Amniotic stem cell (primary cell): ENCODE measurements around the gene CNNM3.
"Not testable (repeated sequence)": the region's sequence is repeated elsewhere in the genome, so short reads cannot be mapped to it uniquely, and the experiment has no call there.

Experiments used
- DNase-seq: peaks from one replicate; lab custom pipeline; 2025; lab: John Stamatoyannopoulos, UW

The CNNM3 gene

DNA sequence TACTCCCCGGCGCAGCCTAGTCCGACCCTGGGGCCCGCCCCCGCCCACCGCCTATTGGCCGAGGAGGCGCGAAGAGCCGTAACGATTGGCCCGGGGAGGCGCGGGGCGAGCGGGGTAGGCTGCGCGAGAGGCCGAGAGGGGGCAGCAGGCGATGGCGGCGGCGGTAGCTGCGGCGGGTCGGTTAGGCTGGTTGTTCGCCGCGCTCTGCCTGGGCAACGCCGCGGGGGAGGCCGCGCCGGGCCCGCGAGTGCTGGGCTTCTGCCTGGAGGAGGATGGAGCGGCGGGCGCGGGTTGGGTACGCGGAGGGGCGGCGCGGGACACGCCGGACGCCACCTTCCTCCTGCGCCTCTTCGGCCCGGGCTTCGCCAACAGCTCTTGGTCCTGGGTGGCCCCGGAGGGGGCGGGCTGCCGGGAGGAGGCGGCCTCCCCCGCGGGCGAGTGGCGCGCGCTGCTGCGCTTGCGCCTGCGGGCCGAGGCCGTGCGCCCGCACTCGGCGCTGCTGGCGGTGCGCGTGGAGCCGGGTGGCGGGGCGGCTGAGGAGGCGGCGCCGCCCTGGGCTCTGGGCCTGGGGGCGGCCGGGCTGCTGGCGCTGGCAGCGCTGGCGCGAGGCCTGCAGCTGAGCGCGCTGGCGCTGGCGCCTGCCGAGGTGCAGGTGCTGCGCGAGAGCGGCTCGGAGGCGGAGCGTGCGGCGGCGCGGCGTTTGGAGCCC is at the start of gene CNNM3:
TSS of gene CNNM3 (plus strand) at position 142 of the 709 bp plus-strand sequence. CDS start at position 152, 10 bp downstream.
- peak; percentile 84 for DNase-seq

DNA sequence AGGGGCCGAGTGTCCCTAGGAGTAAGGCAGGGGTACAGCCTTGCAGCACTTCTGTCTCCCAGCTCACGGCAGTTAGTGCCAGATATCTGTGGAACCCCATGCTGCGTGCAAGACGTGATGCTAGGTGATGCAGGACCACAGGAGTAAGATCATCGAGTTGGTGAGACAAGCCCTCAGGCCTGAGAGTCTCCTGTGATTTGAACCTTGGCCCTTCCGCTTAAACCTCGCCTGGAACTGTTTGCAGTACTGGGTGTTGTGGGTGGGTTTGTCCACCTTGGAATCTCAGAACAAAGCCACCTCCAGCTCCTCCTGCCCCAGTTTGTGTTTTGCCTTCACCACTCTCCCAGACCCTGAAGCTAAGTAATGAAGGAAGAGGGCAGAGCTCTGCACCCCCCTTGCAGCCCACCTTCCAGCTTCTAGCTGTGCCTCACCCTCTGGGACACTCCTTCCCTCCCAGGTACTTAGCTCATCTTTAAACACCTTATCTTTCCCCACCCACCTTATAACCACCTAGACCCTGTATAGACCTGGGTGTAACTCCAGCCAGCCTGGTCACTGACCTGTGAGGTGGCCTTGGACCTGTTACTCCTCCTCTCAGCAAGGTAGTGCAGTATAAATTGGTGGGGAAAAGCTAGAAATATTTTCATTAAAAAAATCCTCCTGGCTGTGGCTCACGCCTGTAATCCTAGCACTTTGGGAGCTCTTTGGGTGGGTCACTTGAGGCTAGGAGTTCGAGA is 48.8 kb upstream of the CNNM3 start:
- no peak for DNase-seq

DNA sequence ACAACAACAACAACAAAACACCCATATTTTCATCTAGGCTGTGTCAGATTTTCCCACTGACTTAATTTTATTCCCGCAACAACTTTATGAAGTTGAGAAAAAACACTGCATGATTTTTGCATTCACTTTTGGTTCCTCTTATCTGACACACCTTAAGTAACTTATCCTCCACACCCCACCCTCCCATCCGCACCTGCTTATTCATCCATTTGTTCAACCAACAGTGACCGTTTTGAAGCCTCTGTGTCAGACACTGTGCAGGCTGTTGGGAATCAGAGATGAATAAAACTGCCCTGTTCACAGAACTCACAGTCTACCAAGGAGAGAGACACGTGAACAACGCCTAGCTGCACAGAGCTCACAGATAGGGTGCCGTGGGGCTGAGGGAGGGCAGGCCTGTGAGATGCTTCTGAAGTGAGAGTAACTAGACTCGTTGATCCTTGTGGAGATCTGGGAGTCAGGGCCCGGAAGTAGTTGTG is 47.9 kb upstream of the CNNM3 start:
- no peak for DNase-seq

DNA sequence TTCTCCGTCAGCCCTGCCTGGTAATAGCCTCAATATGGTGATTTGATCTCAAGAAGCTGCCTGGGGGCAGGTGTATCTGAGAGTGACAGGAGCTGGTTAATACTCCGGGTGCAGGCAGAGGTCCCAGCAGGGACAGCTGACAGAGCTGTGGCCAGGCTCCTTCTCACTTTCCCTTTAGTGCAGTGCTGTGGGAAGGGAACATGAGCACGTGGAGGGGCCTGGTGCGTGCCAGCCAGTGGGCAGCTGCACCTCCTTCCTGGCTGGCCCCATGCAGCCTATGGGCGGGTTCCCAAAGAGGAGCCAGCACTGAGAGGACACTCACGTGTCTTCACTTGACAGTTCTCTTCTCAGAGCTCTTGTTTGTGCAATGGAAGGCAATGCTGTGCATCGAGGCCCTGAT is 46.3 kb upstream of the CNNM3 start:
- no peak for DNase-seq

DNA sequence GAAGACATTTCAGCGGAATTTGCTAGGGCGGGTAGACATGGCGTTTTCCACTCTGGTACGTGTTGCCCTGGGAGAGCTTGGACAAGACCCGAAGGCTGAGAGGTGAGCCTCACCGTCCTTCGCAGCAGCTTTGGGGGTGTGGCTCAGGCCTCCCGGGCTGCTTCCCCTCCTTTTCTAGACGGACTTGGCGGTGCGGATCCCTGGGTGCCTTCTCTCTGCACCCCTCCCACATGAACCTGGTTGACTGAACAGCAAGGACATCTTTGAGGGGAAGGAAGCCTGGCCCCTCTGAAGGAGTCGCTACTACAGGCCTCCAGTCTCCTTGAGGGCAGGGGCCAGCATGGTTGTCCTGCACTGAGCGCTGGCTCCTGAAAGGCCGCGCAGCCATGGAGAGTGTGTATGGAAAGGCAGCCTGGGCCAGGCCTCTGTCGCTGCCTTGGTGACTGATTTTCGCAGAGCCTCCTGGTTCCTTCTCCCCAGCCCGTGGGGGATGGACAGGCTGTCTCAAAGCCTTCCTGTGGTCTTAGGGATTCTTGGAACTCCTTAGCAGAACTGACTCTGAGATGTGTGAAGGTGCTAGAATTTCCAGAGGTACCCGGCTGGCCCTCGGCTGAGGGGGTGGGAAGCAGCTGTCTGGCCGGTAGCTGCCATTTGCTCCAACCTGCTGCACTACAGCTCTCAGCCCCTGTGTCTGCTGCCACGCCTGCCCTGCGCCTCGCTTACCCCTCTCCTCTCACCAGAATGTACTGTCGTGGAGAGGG is 45.4 kb upstream of the CNNM3 start:
- DNase-seq = no peak

DNA sequence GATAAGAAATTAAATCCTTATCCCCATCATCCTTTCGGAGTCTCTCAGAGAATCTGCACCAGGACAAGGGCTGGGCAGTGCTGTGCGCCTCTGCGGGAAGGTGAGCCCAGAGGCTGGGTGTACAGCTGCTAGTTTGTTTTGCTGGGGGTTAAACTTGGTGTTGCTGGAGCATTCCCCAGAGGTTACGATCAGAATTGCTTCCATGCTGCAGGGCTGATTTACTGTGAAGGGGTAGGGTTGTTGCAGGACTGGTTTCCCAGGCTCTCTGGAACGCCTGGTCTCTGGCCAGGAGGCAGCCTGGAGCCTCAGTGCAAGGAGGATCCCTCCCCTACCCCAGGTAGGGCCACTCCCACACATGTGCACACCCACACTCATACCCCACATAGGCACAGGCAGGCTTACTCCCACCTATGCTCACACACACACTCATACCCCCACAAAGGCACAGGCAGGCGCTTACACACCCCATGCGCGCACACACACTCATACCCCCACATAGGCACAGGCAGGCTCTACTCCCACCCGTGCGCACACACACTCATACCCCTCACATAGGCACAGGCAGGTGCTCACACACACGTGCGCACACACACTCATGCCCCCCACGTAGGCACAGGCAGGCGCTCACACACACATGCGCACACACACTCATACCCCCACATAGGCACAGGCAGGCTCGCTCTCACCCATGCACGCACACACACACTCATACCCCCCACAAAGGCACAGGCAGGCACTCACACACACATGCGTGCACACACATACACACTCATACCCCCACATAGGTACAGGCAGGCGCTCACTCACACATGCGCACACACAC is 44.1 kb upstream of the CNNM3 start:
- no peak for DNase-seq

DNA sequence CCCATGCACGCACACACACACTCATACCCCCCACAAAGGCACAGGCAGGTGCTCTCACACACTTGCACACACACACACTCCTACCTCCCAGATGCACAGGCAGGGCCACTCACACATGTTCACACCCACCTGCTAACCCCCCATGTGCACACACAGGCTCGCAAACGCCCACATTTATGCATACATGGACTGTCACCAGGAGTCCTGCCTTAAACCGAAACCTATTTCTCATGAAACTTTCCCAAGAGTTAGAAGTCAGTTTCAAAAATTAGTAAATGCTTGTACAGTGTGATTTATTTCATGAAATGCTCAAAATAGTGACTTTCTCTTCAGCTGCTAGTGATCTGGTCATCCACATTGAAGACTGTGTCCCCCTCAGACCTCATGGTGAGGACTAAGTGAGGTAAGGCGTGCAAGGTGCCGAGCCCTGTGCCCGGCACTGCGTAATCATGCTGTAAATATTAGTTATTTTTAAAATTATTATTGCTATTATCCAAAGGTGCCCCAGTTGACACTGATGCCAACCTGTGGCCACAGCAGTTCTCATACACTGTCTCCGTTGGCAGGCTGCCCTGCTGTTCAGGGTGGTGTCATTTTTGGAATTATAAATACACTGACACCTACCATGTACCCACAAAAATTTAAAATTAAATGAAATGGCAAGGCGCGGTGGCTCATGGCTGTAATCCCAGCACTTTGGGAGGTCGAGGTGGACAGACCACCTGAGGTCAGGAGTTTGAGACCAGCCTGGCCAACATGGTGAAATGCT is 43.0 kb upstream of the CNNM3 start:
- DNase-seq = no peak

DNA sequence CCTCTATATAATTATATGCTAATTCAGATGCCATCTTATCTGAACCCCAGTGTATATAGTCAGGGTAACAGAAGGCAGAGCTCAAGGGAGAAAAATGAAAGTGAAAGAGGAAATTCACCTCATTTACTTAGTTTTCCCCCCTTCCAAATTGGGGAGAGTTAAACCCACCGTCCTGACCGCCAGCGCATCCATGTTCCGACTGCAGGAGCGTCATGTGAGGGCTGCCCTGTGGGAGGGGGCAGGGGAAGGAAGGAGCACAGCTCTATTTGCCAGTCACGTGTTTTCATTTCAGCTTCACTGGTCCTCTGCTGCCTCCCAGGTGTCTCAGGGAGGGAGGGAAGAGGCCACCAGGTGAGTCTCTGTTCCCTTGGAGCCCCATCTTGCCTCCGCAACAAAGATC is 42.1 kb upstream of the CNNM3 start:
- no peak for DNase-seq

DNA sequence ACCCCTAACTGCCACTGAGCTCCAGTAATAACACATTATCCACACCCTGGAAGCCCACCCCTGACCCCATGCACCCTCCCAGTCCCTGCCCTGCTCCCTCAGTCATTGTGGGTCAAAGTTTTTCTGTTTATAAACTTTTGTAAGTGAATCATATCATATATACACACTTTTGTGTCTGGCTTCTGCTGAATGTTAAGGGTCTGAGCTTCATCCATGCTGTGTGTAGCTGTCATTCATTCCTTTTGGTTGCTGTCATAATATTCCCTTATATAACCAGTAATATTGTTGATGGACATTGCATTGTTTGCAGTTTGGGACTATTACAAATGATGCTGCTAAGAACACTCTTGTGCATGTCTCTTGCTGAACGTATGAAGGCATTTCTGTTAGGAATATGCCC is 40.9 kb upstream of the CNNM3 start:
- DNase-seq = no peak

DNA sequence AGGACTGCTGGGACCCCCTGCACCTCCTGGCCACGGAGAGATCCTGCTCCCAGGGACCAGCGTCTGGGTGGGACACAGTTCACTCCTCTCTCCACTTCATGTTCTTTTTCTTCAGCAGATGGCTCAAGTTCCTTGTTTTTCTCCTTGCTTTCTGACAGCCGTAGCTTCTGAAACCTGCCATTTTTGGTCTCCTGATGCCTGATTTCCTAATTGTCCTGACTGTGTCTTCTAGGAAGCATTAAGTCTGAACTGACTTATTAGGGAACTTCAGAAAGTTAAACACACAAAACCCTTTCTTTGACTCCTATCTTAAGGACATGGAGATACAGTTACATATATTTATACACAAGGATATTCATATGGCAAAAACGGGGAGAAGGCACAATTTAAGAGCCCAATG is 32.7 kb upstream of the CNNM3 start:
- DNase-seq = no peak

DNA sequence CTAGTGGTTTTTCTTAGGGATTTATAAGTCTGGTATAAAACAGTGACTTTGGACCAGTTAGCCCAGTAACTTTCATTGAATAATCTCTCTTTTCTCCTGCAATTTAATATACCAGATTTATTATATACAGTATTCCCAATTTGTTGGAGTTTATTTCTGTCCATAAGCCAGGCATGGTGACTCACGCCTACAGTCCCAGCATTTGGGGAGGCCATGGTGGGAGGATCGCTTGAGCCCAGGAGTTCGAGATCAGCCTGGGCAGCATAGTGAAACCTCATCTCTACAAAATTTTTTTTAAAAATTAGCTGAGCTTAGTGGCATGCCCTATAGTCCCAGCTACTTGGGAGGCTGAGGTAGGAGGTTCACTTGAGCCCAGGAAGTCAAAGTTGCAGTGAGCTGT is 28.7 kb upstream of the CNNM3 start:
- DNase-seq = no peak

DNA sequence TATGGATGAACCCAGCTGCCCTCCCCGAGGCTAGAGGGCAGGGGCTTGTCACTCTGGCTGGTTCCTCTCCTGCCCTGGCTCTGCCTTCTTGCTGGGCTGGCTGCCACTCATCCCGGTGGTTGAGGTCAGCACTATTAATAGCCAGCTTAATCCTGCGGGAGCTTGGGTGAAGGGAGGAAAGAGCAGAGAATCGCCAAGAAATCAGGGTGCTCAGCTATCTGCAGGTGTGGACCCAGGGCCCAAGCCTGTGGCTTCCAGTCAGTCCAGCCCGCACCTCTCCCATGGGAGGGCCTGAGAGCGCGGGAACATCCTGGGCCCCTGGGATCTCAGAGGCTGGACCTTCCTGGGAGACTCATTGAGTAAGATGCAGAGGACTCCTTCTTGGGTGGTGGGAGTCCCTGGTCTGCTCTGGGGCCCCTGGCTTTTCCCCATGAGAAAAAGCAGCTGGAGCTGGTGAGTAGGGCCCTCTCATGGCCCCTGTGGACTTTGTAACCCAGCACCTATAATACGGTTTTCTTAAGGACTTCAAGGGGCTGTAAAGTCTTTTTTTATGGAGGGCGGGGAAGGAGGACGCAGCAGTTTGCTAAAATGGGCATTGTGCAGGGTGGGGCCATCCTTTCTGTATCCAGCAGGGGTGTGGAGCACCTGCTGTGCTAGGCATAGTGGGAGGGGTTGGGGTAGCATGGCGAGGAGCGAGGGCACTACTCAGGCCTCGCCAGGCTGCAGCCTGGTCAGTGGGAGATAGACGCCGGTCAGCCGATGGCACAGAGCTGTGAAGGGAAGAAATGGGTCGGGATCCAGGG is 27.4 kb upstream of the CNNM3 start:
- DNase-seq = no peak

DNA sequence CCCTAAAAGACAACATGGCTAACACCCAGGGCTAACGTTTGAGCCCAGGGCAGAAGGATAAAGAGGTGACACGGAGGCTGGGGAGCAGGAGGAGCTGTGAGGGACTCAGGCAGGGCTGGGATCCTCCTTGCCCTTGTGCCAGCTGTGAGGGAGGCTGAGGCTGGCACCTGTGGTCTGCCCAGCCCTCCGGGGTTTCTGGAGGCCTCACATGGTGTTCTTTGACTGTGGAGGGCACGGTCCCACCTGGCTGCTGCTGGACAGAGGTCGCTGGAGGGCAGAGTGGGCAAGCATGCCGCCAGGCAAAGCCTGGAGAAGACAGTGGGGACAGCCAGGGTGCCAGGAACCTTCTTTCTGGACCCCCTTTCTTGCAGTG is 26.8 kb upstream of the CNNM3 start:
- no peak for DNase-seq

DNA sequence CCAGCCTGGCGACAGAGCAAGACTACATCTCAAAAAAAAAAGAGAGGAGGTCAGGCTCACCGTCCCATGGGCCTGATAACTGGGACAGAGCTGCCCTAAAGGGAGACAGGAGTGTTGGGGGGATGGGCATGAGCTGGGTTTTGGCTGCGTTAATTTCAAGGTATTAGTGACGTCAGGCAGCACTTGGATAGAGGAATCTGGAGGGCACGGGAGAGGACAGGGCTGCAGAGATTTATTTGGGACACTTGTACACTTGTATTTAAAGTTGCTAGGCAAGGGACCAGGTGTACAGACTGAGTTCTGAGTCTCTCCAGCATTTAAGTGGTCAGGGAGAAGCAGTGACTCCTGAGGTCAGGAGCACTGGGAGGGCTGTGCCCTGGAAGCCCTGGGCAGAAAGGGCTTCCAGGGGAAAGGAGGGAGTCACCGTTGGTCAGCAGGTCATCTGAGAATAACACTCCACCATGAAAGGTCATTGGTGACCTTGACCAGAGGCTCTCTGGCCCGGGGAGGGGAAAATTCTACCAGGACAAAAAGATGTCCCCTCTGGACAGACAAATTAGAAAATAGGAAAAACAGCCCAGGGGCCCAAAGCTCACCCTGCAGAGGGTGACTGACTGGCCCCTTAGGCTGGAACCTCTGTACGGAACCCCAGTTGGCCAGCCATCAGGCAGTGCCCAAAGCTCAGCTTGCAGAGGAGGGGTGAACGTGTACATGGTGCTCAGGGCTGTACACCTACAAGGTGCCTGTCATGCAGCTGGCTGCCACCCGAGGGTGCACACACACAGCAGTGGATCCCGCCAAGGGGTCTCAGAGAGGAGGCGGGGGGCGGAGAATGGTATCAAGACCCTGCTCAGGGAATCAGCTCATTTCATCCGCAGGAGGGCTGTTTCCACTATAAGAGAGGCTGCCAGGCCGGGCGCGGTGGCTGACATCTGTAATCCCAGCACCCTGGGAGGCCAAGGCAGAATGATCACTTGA is 23.0 kb upstream of the CNNM3 start:
- no peak for DNase-seq

DNA sequence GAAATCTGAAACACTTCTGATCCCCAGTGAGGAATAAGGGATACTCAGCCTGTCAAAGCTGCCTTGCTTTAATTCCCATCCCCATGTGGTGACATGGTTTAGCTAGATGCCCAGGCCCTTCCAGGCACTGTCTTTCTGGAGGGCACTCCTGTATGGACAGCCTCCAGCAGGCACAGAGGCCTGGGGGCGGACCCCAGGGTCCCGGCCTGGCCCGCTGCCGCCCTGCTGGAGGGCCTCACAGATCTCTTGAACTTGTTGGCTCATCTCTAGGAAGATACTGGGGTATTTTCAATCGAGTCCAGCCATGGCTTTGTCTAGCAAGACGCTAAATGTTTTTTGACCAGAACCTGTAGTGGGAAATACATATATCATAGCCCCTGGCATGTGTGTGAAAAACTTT is 21.0 kb upstream of the CNNM3 start:
- no peak for DNase-seq

DNA sequence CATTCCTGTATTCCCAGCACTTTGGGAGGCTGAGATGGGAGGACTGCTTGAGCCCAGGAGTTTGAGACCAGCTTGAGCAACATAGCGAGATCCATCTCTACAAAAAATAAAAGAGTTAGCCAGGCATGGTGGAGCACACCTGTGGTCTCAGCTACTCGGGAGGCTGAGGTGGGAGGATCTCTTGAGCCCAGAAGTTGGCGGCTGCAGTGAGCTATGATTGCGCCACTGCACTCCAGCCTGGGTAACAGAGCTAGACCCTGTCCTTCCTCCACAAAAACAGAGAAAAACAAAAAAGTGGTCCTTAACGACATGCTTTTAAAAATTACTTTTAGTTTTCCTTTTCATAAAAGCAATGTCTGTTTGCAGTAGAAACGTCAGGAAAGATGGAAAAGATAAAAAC is 19.6 kb upstream of the CNNM3 start:
- DNase-seq = not testable (repeated sequence)

DNA sequence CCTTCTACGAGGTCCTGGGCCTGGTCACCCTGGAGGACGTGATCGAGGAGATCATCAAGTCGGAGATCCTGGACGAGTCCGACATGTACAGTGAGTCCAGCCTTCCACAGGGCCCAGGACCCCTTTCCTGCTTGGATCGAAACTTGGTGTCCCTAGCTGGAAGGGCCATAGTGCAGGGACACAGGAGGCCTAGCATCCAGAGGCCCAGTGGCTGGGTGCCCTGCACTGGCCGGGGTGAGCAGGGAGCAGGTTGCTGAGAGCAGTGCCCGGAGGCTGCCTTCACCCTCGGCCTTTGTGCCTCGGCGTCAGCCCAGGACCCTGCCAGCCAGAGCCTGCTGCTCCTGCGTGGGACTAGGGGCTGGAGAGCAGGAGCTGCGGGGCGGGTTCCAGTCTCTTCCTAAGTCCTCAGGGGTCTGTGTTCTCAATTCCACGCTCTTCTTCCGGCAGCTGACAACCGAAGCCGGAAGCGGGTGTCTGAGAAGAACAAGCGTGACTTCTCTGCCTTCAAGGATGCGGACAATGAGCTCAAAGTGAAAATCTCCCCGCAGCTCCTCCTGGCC is 18.9 kb upstream of the CNNM3 start:
- DNase-seq = no peak

DNA sequence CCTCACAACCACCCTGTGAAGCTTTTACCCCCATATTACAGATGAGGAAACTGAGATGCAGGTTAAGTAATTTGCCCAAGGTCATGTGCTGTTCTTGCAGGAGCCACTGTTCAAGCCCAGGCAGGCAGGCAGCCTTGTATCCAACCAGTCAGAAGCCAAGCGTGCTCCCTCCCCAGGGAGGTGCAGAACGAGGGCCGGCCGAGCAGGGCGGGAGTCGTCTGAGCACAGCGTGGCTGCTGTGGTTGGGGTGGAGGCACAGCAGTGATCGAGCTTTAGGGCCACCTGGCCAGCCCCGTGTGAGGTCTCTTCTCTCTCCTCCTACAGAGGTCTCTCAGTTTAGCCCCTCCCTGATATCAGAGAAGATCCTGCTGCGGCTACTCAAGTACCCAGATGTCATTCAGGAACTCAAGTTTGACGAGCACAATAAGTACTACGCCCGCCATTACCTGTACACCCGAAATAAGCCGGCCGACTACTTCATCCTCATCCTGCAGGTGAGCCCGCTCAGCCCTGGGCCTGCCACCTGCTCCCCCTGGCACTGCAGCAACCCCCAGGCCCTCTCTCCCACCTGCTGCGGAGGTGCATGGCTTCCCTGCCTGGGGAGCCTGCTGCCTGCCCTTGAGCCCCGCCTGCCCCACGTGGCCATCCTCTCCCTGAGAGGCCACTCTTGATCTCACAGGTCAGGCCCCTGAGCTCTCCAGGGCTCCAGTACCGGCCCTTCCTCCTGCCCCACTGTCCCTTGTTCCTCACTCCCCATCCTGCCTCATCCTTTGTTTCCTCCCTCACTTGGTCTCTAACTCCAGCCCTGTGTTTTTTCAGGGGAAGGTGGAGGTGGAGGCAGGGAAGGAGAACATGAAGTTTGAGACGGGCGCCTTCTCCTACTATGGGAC is 17.1 kb upstream of the CNNM3 start:
- no peak for DNase-seq
